SK-N-SH (cell line): ENCODE measurements around the gene MYO5C.

ENCODE experiments used
- NRF1 ChIP-seq: IDR thresholded peaks from 2 replicates; pipeline ENCODE4 v1.6.1; 2012; ENCODE audit warnings: low read depth, mild to moderate bottlenecking, low read length
- POLR2AphosphoS5 ChIP-seq: IDR thresholded peaks from 2 replicates; pipeline ENCODE4 v1.6.1; 2012; ENCODE audit warnings: low read depth, low read length
- YY1 ChIP-seq: IDR thresholded peaks from 2 replicates; pipeline ENCODE4 v1.4.0; 2012; ENCODE audit warnings: low read depth, mild to moderate bottlenecking
- TF ChIP-seq, protein P1 (sequence below): fragments of 200-600 bp; sonication (generic); IDR thresholded peaks from 2 replicates; pipeline ENCODE4 v1.6.1; 2017; ENCODE audit warnings: antibody characterized with exemption, mild to moderate bottlenecking, moderate library complexity
- TF ChIP-seq, protein P2 (sequence below): fragments of 150-350 bp; IDR thresholded peaks from 2 replicates; pipeline ENCODE4 v1.6.1; 2017; ENCODE audit warnings: antibody characterized with exemption, low read length, low read depth, borderline replicate concordance

DNA sequence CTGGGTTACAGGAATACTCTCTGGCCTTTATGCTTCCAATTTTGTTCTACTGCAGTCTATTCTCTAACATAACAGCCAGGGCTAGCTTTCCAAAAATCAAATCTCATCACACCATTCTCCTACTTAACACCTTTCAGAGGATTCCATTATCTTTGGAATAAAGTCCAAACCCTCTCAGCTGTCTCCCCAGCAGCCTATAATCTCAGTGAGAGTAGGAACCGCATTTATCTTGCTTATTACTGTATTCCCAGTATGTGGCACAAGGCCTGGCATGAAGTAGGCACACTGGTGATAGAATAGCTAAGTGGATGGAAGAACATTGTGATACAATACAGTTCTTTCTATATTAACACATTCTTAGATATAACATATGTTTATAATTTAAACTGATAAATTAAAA lies 49.0 kb upstream of the MYO5C start:
- TF ChIP-seq, protein P1, sequence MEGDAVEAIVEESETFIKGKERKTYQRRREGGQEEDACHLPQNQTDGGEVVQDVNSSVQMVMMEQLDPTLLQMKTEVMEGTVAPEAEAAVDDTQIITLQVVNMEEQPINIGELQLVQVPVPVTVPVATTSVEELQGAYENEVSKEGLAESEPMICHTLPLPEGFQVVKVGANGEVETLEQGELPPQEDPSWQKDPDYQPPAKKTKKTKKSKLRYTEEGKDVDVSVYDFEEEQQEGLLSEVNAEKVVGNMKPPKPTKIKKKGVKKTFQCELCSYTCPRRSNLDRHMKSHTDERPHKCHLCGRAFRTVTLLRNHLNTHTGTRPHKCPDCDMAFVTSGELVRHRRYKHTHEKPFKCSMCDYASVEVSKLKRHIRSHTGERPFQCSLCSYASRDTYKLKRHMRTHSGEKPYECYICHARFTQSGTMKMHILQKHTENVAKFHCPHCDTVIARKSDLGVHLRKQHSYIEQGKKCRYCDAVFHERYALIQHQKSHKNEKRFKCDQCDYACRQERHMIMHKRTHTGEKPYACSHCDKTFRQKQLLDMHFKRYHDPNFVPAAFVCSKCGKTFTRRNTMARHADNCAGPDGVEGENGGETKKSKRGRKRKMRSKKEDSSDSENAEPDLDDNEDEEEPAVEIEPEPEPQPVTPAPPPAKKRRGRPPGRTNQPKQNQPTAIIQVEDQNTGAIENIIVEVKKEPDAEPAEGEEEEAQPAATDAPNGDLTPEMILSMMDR = no peak
- TF ChIP-seq YY1 (no peak), NRF1 (no peak), POLR2AphosphoS5 (no peak)
- TF ChIP-seq, protein P2, sequence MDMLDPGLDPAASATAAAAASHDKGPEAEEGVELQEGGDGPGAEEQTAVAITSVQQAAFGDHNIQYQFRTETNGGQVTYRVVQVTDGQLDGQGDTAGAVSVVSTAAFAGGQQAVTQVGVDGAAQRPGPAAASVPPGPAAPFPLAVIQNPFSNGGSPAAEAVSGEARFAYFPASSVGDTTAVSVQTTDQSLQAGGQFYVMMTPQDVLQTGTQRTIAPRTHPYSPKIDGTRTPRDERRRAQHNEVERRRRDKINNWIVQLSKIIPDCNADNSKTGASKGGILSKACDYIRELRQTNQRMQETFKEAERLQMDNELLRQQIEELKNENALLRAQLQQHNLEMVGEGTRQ = no peak
